GM18520 (cell line): ENCODE measurements around the gene SBF2.
"Not testable (repeated sequence)": the region's sequence is repeated elsewhere in the genome, so short reads cannot be mapped to it uniquely, and the experiment has no call there.

ENCODE experiments used
- ATAC-seq: cut with Tn5 transposase; IDR thresholded peaks from one replicate; pipeline ENCODE4 v1.9.1; 2021; ENCODE audit not compliant: unreplicated experiment

SBF2 gene

GRCh38 chr11:9758637-9759518, 535.1 kb downstream of the SBF2 start:
- ATAC-seq, result peak; percentile 0

GRCh38 chr11:9757809-9758636, 536.0 kb downstream of the SBF2 start:
- peak; percentile 24 for ATAC-seq

DNA sequence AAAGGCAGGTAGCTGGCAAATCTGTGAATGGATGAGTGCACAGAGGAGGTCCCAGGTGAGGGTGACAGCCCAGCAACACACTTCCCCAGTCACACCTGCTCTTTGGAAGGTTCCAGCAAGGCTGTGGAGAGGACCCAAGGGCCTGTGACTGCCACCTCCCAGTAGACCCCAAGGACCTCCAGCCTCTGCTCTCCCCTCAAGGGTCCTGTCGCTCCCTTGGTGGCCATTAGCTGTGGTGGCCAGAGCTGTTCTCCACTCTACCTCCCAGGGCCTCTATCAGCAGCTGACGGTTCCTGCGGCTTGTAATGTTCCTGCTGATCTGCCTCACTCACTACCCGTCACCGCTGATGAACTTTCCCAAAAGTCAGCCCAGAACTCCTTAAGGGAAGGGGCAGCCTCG, 537.1 kb downstream of the SBF2 start:
- ATAC-seq, result no peak

DNA sequence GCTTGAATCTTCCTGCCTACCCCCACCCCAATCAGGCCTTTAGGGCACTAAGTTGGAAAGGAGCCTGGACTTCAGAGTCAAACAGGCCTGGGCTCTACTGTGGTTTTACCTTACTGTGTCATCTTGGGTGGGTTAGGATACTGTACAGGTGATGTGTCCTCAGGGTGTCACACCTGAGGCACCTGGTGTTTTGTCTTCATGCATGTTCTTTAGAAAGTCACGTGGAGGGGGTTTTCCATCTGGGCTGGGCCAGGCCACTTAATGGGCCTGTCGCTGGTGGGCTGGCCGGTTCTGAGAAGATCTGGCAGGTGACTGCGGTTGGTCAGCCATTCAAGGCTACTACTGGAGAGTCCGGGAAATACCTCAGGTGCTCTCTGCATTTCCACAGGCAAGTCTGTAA, 537.6 kb downstream of the SBF2 start:
- ATAC-seq, result no peak

DNA sequence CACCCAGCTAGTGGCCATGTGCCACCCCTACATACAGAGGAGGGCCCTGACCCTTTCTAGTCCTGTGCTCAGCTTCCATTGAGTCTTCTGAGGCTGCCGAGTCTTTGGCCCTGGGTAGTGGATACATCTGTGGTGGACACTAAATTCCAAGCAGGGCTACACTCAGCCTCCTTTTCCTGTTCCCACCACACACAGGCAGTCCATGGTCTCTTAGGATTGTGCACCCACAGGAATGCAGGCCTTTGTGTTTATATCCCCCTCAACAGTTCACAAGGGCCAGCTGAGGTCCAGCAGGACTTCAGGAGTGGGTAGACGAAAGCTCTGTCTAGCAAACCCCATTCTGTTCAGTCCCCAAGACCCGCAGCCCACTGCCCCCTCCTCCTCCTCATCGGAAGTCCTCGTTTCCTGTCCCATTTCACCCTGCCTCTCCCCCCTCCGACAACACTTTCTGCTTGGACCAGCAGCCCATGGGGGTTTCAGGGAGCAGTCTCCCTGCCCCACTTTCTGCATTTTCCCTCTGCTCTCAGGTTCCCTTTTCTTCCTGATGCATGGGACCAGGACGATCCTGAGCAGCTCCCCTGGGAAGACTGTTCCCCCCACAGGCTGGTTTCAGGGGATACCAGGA, 538.3 kb downstream of the SBF2 start:
- ATAC-seq, result no peak

- ATAC-seq, result no peak
Observed at GRCh38 chr11:9754010-9754471, 540.0 kb downstream of the SBF2 start.

DNA sequence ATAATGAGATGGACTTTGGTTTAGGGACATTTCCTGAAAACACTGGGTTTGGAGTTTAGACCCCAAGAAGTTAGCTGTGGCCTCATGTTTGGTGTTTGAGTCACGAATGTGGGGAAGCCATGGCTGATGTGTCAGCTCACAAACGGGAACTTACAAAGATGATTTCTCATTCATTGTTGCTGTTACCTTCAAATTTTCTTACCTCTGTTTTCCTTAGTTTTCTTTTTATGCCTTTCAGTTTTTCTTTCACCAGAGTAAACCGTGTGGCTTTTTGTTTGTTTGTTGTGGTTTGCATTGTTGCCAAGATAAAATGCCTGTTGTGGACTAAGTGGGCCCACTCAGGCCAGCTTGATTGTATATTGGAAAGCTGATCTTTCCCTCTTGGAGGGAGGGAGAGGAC, 541.0 kb downstream of the SBF2 start:
- ATAC-seq, result no peak

- ATAC-seq, result no peak
Observed at GRCh38 chr11:9752091-9752490, 541.9 kb downstream of the SBF2 start.

GRCh38 chr11:9750551-9750950, 543.5 kb downstream of the SBF2 start:
- ATAC-seq, result no peak

GRCh38 chr11:9748361-9748970, 545.6 kb downstream of the SBF2 start:
- peak; percentile 55 for ATAC-seq

DNA sequence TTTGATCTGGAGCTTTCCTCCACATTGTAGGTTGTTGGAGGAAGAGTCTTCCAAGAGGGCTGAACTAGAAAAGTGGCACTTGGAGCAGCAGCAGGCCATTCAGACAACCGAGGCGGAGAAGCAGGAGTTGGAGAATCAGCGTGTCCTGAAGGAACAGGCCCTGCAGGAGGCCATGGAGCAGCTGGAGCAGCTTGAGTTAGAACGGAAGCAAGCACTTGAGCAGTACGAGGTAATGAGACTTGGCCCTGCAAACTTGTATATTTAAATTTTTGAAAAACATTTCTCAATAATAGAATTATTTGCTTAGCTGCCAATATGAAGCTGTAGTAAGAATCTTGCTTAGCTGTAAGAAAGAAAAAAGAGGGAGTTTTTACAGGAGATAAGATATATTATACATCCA, 546.2 kb downstream of the SBF2 start:
- no peak for ATAC-seq

- ATAC-seq, result no peak
Observed at GRCh38 chr11:9747229-9747628, 546.8 kb downstream of the SBF2 start.

DNA sequence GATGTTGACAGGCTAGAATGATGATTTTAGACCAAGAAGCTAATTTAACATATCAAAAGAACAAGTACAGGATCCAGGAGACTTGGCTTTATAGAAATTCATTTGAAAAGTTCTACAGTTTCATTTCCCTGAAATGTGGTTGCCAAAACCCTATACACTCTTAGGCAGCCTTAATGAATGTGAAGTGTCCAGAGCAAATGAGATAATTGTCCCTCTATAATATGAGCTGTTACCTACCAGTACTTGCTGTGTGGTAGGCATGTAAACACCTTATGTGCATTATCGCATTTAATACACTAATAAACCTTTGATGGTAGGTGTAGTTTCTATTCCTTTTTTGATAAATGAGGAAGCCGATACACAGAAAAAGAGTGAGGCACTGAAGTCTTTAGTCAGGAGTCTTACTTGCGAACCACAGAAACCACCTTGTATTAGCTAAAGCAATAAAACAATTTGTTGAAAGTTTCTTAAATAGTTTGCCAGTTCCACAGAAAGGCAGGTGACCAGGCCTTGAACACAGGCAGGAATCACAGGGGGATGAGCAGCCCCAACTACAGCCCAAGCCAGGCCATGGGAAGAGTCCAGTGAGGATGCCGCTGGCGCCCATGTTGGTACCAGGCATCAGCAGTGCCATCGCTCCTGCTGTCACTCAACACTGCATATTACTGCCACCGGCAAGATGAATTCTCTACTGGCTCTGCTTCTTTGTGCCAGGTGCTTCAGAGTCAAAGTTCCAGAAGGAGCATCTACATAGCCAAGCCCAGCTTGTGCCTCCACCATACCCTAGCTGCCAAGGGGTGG, 548.4 kb downstream of the SBF2 start:
- ATAC-seq, result peak; percentile 37

- ATAC-seq, result not testable (repeated sequence)
Observed at GRCh38 chr11:9743512-9743911, 550.5 kb downstream of the SBF2 start.

GRCh38 chr11:9741260-9741659, 552.8 kb downstream of the SBF2 start:
- no peak for ATAC-seq

GRCh38 chr11:9740202-9740883, 553.7 kb downstream of the SBF2 start:
- no peak for ATAC-seq

DNA sequence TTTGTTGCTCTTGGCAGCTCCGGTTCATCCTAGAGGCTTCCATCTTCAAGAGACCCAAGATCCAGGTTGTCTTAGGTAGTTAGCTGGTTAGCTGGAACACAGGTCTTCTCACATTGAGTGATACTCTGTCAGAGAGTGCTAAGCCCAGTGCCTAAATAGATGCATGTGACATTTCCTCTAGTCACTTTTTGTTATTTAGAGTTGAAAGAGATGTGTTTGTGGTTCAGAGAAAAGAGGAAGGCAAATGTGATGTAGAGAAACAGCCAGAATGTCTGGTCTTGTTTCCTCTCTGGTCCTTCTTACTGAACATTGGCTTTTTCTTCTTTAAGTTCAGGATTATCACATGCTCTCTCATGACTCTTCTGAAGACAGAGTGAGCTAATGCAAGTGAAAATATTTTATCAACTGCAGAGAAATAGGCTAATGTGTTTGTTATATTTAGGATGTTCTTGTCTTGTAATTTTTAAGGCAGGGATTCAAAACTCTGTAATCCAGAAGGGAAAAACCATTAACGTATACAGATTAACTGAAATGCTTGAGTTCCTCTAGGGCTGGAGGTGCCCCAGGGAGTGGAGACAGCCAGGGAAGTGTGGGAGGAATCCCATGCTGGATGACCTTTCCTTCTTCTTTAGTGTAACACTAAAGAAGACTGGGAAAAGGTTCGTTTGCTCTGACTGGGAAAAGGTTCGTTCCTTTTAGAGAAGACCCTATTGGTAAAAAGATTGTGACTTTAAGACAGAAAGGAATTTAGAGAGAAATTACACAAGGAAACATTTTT, 554.7 kb downstream of the SBF2 start:
- peak; percentile 80 for ATAC-seq

GRCh38 chr11:9738707-9739106, 555.3 kb downstream of the SBF2 start:
- no peak for ATAC-seq

GRCh38 chr11:9738116-9738515, 555.9 kb downstream of the SBF2 start:
- ATAC-seq, result no peak
